Right renal pelvis (tissue), 4 donors: ENCODE results near the gene RSPH1. TPM values are rescaled to one million over a fixed set of nuclear protein-coding genes. Genes with fewer than 3 reads are reported as not detected.
"Not testable (repeated sequence)": the region's sequence is repeated elsewhere in the genome, so short reads cannot be mapped to it uniquely, and the experiment has no call there.

Source experiments
- DNase-seq, 4 donors: peaks; one replicate each; pipeline ENCODE4 v3.0.0-alpha.2; 2013; ENCODE audit warnings: low read depth in 4 of 4, low spot score in 3 of 4, missing footprints in 1 of 4
- polyA plus RNA-seq, 4 donors: library from polyadenylated mRNA; unstranded; fragments of 120-200 nt; gene quantifications; one replicate each; pipeline ENCODE4 v1.2.1, GENCODE V29; 2013; ENCODE audit not compliant: insufficient read length in 4 of 4

Gene RSPH1
- polyA plus RNA-seq, 4 donors, result 10.7 to 14.1 (median 13.1) TPM

DNA sequence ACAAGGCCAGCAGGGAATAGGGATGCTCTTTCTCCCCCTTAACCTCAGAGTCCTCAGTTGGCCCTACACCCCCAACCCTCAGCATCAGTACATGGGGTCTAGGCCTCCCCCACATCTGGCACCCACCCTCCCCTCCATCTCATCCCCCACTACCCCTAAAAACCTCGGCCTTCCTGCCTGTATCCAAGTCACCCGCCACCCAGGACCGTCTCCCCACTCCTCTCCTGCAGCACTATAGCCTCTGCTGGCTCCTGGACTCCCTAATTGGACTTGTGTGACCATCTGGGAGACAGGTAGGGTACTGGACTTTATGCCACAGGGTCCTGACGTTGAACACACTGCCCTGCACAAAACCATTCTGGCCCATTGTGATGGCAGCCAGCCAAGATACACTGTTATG, 6.0 kb downstream of the RSPH1 start:
- no peak for DNase-seq

DNA sequence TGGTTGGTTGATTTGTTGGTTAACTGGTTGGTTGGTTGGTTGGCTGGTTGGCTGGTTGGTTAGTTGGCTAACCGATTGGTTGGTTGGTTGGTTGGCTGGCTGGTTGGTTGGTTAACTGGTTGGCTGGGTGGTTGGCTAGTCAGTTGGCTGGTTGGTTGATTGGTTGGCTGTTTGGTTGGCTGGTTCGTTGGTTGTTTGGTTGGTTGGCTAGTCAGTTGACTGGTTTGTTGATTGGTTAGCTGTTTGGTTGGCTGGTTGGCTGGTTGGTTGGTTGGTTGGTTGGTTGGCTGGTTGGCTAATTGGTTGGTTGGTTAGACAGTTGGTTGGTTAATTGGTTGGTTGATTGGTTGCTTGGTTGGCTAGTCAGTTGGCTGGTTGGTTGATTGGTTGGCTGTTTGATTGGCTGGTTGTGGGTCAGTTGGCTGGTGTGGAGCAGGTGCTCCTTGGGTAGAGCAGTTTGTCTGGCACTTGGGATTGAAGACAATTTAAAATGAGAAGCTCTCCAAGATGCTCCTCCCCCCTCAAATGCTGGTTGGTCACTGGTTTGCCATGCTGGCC, 6.9 kb downstream of the RSPH1 start:
- no peak for DNase-seq

DNA sequence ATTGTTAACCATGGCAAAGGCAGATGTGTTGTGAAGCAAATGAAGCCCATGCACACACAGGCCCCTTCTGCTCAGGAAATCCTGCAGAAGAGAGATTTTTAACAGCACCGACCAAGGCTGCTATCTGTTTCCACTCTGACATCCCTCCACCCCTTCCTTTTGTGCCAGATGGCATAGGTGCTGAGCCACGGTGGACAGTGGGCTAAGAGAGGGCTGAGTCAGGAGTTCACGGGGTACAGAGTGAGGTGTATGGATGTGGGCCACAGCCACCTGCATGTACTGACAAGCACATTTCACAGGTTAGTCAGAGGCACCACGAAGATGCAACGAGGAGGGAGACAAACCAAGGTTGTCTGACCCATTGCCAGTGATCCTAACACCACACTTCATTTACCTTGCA, 9.5 kb downstream of the RSPH1 start:
- DNase-seq, result no peak

DNA sequence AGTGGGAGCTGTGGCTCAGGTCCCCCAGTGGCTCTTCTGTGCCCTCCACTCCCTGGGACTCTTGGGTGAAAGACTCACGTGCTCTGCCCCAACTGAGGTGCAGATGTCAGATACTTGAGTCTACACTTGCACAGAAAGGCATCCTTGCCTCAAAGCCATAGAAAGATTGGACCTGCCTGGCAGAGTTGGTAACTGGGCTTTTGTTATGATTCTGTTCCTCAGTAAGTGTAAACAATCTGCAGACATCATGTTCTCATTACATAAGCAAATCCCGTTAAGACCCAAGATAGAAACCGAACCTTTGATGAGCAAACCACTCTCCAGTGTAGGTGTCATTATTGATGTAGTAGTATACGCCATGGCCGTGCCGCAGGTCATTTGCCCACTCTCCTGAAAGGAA, 10.0 kb downstream of the RSPH1 start:
- no peak for DNase-seq

DNA sequence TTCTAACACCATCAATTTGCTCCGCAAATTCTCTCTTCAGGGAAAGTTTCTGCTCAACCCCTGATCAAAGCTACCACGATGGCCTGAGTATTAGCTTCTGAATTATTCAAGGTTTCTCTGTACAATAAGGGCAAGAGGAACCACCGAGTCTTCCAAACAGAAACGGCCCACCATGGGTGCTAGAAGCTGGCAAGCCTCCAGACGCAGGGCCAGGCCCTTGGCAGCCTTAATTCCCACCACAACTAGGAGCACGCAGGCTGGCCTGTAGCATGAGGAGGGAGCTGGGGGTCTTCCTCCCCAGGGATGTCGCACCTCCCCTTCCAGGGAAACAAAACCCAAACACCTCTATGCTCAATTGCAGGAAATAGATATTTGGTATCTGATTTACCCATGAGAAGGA, 11.1 kb downstream of the RSPH1 start:
- no peak for DNase-seq

DNA sequence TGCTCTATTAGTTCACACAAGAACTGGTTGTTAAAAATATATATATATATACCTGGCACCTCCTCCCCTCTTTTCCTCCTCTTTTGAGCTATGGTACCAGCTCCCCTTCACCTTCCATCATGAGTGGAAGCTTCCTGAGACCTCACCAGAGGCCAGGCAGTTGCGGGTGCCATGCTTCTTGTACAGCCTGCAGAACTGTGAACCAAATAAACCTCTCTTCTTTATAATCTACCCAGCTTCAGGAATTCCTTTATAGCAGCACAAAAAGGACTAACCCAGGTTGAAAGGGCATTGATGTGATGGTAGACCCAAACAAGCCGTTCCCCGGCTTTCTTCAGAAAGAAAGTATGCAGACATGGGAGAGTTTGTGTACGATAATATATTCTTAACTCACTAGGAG, 14.9 kb downstream of the RSPH1 start:
- DNase-seq, result no peak

DNA sequence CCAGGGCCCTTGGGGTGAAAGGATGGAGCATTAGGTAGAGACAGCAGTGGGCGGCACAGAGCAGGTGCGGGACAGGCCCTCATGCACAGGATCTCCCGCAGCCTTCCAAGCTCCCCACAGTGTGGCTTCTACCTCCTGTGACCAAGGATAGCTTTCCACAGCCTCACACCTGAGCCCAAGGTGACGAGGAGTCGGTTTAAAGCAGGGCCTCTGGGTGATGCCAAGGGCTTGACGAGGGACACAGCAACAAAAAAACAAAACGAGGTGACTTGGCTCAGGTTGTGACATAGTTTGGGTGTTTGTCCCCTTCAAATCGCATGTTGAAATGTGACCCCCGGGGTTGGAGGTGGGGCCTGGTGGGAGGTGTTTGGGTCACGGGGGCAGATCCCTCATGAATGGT, 15.3 kb downstream of the RSPH1 start:
- DNase-seq, result no peak

DNA sequence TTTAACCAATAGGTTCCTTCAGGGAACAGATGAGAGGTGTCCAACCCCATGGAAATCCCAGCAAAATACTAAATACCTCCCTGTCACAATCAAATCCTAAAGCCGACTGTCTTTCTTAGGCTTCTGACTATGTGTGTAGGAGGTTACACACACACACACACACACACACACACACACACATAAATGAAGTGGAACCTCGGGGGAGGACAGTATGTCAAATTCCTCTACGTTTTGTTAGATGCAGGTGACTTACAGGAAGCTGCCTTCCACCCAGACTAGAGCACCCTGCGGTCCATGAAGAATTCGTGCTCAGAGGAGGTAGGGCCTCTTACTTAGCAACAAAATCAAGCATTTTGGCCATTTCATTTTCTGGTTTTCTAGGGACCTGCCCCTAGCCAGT, 16.4 kb downstream of the RSPH1 start:
- no peak for DNase-seq

DNA sequence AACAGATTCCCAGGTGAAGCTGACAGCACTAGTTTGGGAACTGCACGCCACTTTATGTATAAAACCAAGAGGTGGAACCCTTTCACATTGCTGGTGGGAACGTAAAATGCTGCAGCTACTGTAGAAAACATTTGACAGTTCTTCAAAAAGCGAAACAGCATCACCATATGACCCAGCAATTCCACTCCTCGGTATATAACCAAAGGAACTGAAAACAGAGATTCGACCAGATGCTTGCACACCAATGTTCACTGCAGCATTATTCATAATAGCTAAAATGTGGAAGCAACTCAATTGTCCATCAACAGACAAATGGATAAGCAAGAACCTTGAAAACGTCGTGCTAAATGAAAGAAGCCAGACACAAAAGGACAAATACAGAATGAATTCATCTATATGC, 17.5 kb downstream of the RSPH1 start:
- no peak for DNase-seq

DNA sequence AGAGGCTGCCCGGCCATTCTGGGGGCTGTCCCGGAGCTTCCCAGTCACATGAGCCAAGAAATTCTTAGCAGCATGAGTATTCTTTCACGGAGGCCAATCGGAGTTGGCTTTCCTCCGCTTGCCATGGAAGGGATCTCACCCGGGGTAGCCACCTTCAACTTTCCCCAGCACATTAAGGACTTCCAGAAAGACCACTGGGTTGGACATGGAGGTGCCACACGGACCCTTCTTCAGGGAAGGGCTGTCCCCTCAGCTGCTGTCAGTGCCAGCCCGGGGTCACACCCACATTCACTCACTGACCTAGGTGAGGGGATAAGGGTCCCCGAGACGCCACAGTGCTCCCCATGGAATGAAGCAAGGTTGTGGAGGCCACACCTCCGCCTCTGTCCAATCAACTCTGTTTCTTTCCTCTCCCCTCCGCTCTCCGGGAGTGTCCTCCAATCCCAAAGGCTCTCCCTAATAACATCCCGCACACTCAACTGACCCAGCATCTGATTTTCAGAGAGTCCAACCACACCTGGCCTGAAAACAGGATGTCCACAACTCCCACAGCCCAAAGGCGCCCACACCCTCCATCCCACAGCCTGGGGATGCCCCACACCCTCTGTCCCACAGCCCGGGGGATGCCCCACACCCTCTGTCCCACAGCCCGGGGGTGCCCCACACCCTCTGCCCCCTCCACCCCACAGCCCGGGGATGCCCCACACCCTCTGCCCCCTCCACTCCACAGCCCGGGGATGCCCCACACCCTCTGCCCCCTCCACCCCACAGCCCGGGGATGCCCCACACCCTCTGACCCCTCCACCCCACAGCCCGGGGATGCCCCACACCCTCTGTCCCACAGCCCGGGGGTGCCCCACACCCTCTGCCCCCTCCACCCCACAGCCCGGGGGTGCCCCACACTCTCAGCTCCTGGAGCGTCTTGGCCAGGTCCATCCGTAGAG, 19.4 kb downstream of the RSPH1 start:
- no peak for DNase-seq

DNA sequence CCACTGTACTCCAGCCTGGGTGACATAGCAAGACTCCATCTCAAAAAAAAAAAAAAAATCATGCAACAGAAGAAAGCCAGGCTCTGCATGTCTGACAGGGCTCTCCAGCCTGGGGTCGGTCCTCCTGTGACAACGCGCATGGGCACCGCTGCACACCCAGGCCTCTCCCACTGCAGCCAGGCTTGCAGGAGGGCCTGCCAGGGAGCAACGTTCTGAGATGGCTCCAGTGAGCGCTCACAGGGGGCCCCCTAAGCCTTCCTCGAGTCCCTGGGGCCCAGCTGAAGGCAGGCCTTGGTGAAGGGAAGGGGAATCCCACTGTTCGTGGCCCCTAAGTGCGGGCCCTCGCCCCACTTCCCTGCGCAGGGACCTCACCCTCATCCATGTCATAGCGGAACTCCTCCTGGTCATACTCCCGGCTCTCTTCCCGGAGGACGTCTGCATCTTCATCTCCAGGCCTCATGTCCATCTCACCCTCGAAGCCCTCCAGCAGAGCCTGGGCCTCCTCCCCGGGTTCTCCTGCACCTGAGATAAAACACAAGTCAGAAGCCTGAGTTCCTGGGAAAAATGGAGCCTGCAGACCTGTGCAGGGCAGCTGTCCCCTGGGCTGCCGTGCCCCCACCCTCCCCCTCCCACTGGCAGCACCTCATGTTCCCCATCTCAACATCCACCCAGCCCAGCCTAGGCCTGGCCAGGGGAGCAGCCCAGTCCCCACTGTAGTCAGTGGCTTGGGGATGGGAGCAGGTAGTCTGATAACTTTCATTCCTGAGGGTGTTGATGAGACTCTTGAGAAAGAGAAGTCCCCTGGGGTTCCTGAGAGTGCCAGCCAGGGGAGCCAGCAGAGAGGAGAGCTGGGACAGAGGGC, 20.3 kb downstream of the RSPH1 start:
- DNase-seq, result no peak

DNA sequence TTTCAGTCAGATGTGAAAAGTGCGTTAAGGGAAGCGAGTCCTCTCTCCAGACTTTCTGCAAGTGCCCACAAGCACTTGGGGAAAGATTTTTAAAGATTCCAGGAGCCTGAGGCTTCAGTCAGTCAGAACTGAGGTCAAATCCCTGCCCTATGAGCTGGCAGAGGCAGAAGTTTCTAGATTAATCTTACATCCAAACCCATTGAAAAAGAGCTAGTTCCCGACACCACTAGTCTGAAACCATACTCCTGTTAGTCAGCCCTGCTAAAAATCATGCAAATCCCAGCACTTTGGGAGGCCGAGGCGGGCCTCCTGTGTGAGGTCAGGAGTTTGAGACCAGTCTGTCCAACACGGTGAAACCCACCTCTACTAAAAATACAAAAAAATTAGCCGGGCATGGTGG, 21.0 kb downstream of the RSPH1 start:
- DNase-seq, result no peak

DNA sequence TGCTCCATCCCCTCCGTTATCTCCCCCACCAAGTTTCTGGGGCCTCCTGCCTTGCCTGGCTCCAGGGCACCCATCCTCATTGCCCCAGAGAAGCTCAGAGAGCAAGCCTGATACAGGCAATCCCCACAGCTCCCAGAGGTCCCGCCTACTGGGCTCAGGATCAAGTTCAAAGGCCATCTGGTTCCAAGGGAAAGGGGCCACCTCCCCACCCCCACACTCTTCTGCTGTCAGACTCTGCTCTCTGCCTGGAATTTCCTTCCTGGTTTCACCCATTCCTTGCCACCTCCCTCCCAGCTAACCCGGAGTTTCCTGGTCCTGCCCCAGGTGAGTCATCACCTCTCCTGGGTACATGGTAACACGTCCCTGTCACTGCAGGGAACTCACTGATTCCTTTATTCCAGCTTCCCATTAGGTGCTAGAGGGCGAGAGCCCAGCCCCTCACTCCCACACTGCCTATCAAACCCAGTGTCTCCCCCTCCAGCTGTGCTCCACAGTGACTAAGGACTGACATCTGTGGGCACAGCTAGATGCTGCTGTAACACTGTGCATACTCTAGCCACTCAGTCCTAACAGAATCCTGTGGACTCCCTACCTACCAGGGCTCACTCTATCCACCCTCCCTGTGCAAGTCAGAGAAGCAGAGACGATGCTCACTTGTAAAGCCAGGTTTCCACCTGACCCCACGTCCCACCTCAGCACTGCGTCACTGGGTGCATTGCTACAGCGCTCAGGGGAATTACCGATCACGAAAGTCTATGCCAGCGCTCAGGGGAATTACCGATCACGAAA, 21.8 kb downstream of the RSPH1 start:
- no peak for DNase-seq

DNA sequence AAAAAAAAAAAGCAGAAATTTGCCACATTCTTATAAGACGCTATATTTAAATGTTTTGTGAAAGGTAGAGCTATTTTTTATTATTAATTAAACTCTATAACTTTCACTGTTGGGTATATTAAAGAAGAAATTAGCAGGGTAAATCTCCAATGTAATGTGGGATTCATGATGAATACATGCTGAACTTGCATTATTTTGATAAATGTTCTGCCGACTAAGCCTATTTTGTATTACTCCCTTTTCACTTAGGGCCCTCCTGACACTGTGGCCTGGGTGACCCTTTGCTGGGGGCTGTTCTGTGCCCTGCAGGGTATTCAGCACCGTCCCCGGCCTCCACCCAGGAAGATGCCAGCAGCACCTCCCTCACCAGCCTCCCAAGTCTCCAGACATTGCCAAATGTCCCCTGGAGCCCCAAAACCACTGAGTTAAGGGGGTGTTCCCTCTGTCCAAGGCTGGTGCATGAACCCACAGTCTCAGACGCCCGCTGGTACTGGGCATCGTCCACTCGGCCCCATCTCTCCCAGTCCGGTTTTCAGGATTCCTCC, 22.5 kb downstream of the RSPH1 start:
- no peak for DNase-seq

DNA sequence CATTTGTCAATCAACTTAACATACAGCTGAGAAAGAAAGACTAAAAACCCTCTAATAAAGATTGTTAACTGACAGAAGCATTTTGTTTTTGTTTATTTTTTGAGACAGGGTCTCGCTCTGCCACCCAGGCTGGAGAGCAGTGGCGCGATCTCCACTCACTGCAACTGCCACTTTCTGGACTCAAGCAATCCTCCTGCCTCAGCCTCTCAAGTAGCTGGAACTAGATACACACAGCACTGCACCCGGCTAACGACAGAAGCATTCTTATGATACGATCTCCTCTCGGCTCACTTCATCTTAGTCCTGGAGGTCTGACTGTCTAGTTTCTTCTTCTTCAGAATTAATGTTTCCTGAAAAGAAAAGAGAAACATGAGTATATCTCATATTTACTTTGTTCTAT, 23.5 kb downstream of the RSPH1 start:
- DNase-seq, result no peak

DNA sequence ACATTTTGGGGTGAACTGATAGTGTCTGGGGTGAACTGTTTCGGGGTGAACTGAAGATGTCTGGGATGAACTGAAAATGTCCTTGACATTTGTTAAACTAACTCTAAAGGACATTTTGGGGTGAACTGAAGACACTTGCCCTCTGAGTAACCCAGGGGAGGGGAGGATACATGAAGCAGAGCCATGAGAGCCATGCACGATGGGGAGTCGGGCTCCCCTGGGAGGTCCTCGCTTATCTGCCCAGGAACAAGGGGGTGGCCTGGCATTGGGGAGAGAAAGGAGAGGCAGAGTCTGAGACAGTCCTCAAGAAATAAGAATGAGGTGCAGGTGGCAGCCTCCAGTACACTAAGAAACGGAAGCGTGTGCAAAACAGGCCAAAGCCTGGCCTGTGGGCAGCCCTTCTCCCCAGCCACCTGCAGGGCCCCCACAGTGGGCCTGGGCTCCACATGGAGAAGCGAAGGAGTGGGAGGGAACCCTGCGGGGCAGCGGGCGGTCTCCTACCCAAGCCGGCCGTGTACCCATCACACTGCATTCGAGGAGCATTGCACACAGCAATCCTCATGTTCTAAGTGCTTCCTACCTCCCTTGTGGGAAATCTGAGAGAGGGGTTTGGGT, 24.2 kb downstream of the RSPH1 start:
- no peak for DNase-seq

DNA sequence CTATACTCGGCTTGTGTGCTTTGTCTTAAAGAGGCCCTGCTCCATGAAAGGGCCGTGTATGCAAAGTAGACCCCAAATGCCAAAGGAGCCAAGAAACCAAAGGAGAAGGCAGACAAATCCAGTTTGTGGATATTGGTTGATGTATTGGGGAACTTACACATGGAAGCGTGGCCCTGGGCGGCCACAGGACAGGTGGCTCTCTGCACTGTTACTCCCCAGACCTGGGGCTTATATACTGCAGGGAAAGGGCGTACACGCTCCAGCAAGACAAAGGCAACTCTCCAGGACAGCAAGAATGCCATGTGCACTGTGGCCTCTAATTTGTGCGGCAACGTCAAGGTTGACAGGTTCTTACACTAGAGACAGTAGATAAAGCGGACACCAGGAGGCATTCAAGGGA, 24.8 kb downstream of the RSPH1 start:
- no peak for DNase-seq

DNA sequence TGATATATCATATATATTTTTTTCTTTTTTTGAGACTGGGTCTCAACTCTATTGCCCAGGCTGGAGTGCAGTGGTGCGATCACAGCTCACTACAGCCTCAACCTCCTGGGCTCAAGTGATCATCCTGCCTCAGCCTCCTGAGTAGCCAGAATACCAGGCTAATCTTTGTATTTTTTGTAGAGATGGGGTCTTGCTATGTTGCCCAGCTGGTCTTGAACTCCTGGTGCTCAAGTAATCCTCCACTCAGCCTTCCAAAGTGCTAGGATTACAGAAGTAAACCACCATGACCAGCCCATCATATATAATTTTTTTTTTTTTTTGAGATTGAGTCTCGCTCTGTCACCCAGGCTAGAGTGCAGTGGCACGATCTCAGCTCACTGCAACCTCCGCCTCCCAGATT, 26.3 kb downstream of the RSPH1 start:
- DNase-seq, result not testable (repeated sequence)

DNA sequence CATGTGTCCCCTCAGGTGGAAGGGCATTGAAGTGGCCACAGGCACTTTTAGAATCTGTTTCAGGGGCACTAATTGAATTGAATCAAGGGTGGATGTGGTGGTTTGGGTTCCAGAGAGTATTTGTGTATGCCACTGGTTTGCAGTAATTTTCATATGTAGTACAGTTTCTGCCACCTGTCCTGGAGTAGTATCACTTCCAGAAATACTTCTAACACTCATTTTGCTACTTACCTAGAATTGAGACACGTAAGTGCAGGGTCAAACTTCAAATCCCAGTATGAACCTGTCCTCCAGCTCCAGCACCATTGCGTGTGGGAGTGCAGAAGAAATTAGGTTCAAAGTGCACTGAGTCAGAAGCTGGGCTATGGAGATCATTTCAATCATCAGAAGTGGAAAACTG, 26.8 kb downstream of the RSPH1 start:
- DNase-seq, result no peak
